Suppressor macrophage treated with lipopolysaccharide for 1 hour (primary cell): ENCODE measurements around the gene KCND1.

Source experiments
- DNase-seq, 3 donors: peaks; one replicate each; pipeline ENCODE4 v3.0.0-alpha.2; 2020 to 2022

Gene KCND1

DNA sequence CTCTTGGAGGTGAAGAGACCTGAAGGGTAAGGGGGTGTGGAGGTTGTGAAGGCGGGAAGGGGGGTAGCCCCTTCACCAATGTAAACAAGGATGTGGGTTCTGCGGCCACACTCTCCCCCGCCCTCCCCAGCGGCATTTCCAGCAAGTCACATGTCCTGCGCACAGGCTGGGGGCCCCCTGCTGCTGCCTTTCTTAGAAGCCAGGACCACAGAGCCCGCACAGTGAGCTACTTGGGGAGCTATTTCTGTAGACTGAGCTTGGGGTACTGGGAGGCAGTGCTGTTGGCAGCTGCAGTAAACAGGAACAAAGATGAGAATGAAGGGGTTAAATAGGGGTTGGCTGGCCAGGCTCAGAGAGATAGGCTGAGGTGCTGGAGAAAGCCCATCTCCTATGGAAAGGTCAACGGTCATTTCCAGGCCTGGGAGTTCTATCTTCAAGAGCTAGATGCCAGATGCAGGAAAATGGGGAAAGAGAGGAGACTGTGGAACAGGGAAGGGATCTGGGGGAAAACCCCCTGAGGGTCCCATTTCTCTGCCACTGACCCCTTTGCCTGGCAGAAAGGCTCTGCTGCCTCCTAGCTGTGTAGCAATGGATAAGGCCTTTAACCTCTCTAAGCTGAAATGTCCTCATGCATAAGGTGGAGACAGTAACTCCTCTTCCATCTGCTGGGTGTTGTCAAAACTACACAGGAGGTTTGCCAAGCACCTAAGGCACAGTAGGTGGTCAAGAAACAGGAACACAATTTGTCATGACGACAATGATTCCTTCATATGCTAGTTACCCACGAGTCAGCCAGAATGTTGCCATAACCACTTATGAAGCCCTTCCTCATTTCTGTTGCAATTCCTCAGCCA lies 34.4 kb downstream of the KCND1 start:
- DNase-seq = peak; percentile 76 to 85 (median 81)

DNA sequence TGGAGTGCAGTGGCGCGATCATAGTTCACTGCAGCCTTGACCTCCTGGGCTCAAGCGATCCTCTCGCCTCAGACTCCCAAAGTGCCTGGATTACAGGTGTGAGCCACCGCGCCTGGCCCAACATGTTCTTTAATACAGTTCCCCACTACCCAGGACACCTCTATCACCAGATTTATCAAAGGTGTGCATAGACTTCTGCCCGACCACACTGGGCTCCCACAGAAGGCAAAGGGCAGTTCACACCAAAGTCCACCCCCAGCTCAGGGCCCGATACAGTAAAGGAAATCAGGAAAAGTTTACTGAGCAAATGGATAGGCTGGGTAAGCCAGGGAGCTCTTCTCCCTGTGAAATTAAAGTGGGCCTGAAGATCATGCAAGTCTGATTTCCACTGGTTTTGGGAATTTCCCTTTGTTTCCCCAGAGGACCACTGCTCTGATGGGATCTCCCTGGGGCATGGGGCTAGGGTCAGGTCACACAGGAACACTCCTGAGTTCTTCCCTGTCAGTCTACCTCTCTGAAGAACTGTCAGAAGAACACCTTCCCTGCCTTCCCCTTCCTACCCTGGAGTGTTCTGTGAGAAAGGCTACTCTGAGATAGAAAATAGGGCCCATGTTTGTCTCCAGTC lies 35.1 kb downstream of the KCND1 start:
- peak; percentile 32 to 62 (median 54) for DNase-seq

DNA sequence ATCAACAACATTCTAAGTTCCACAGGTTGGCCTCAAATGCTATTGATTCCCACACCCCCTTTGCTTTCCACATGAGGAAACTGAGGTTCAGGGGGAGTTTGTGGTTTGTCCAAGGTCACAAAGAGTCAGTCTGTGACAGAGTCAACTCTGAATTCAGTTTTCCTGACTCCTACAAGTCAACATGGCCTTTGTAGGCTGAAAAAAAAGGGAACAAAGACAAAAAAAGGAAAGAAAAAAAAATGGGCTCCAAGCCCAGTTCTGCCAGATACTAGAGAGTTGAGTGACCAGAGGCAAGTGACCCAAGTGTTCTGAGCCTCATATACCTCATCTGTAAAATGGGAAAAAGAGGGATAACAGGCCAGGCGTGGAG lies 36.4 kb downstream of the KCND1 start:
- peak; percentile 21 to 64 (median 37) for DNase-seq

DNA sequence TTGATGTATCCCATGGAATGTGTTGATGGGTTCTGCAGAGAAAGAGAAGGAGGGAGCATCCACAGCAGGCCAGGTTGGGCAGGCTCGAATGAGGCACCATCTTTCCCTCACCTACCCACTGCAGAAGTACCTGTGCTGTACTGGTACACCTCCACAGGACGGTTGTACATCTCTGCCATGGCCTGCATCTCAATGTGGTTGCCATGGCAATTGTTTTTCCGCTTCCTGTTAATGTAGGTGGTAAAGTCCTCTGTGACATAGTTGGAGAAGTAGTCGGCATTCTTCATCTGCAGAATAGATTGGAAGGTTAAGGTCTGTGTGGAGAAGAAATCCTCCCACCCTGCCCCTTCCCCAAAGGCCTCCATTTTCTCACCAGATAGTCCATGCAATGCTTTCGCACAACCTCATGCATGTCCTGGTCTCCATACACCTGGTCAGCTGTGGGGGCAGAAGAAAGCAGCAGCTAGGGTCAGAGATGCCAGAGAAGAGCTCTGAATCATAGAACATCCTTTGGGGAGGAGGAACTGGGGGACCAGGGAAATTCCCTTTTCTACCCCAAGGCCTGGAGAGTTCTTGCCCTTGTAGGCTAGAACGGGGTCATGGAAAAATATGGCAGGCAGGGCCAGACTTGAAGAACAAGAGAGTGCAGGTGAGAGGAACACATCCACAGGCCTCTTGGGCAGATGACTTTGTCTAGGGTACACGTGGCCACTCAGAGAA lies 36.9 kb downstream of the KCND1 start:
- DNase-seq = peak; percentile 53 to 70 (median 64)

DNA sequence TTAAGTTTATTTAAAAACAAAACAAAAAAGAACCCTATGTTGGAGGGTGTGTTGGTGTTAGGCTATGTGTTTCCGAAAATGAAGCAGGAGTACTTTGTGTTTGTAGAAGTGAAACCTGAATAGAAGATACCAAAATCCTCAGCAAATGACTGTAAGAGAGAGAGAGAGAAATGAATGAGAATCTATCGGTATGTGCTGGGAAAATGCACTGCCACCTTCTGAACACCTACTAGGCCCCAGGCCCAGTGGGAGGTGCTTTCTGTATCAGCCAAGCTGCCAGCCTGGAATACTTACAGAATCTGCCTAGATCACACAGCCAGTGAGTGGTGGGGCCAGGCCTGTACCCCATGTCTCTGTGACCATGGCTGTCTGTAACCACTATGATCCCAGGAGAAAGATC lies 37.9 kb downstream of the KCND1 start:
- DNase-seq = no peak

DNA sequence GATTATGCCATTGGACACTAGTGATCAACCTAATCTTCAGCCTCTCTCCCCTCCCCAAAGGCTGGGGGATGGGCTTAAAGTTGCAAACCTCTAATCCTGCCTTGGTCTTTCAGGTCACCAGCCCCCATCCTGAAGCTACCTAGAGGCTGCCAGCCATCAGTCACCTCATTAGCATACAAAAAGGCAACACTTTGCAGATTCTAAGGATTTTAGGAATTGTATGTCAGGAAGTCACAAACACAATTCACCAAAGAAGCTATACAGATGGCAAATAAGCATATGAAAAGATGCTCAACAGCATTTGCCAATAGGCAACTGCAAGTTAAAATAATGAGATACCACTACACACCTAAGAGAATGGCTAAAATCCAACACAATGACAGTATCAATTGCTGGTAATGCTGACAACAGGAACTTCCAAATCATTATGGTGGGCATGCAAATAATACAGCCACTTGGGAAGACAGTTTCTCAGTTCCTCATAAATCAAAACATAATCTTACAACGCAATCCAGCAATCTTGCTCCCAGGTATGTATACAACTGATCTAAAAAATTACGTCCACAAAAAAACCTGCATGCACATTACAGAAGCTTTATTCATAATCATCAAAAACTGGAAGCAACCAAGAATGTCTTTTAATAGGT lies 43.8 kb downstream of the KCND1 start:
- DNase-seq = no peak

DNA sequence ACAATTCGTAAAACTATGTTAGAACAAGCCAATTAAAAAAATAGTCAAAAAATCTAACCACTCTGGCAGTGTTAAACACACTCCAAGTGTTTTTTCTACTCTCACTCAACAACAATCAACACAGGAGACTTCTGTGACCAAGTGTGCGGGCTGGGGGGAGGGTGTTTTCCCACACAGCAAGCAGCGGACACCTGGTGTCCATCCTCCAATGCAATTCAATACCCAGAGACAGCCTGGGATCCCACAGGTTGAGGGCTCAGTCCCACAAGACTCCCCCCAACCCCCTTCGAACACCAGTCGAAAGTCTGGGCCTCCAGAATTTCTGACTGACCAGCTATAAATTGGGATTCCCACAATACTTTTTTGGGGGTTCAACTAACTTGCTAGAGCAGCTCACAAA lies 44.5 kb downstream of the KCND1 start:
- no peak for DNase-seq

DNA sequence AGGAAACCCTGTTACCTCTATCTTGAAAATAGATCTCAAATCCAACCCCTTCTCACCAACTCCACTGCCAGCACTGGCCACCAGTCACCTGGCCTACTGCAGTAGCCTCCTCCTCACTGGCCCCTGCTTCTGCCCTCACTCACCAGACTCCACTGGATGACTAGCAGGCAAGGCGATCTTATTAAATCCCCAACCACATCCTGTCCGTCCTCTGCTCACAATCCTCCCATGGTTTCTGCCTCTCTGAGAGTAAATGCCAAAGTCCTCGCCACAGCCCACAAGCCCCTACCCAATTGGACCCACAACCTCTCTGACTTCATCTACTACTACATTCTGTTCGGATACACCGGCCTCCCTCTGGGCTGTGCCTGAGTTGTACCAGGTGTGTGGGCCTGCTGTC lies 47.4 kb downstream of the KCND1 start:
- DNase-seq = no peak

DNA sequence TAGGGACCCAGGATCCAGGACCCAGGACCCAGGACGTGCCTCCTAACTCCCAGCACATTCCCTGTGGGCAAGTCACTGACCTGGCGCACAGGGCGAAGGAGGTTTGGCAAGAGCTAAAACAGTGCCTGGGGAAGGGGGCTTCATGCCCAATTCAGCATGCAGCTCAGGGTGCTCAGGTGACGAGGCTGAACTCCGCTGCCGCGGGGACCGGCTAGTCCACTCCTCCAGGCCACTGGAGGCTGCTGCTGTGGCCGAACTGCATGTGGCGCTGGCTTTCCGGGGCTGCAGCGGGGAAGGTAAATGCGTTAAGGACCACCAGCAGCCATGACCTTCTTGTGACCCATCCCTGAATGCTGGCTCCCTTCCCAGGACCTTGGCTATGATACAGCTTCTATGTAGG lies 47.9 kb downstream of the KCND1 start:
- no peak for DNase-seq

DNA sequence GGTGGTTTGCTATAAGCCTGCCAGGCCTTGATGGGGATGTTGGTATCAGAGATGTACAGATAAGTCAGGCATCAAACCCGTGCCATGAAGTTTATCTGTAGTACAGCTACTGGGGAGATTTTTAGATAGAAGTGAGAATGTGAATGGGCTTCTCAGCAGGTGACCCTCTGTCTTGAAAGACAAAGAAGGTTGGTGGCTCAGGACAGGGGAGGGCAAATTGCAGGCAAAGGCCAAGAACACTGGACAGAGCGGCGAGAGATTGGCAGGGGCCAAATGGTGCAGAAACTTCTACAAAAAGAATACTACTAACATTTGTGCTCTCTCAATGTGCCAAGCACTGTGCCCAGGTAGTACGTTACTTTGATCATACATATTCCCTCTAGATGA lies 50.9 kb downstream of the KCND1 start:
- DNase-seq = no peak

DNA sequence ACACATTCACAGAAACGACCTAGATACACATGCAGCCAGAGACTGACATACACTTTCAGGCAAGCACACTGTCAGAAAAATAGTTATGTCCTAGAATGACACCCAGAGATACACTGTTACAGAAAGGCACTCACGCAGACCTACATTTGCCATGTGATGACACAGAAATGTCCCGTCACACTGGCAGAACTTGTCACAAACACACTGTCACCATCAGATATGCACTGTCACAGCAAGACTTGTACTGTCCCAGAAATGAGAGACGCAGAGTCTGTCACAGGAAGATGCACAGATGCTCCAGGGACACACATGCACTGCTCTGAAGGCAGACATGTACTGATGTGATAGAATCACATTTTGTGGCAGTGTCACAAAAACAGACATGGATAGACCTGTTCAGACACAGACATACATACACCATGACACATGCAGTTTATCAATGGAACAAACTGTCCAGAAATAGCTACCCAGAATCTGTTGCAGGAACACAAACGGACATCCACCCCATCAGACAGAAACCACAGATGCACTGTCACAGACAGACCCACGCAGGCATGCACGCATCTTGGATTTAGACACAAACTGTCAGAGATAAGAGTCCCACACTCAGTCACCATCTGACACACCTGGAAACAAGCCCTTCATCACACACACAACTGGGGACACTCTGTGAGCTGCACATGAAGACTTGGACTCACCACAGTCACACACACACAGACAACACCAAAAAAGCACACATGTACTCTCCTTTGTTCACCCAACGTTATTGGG lies 51.5 kb downstream of the KCND1 start:
- no peak for DNase-seq

DNA sequence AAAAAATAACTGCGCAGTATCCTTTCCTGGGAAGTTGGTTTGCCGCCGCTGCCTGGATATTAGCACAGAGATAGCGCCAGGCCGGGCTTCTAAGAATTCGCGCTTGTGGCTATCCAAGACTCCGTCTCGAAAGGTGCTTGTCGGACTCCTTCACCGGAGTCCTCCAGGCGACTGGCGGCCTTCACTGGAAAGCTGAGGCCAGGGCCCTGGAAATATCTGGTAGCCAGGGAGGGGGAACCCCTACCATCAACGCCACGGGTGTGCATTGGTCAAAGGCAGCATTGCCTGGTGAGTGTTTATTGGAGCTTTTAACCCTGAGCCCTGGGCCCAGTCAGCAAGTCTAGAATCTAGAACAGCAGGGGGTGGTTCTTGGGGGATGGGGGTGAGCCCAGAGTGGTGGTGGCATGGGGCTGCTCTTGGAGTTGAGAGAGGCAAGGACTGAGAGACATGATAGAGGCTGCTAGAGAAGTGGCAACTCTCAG lies 52.2 kb downstream of the KCND1 start:
- peak in 2 of 3 donors; percentile 20 to 27 for DNase-seq

DNA sequence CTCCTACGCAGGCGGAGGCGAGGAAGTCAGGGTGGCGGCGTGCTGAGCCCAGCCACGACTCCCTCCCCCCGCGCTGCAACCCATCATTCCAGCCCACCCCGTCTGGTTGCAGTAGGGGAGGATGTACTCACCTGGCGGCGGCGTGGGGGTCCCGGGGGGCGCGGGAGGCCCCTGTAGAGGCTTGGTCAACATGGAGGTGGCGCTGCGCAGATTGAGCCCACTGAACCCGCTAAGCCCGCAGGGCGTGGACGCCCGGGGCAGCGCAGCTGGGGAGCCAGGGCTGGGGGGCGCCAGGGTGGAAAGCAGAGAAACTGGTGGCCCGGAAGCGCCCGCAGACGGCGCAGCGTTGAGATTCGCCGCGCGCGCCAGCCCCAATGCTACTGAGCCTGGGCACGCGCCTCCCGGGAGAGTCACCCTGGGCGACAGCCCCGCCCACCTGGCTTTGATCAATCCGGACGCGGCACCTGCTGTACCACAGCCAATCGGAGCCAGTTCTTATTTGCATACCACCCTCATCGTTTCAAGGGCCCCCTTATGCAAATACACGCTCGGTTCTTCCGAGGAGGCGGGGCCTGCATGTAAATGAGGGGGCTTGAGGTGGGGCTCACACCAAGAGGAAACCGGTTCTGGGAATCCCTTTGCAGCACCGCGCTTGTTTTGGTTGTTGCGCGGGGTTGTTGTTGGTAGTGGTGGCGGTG lies 52.9 kb downstream of the KCND1 start, which contains the start of gene PIM2:
Gene PIM2 (minus strand): TSS at position 382 of the 698 bp plus-strand sequence. CDS start 190 bp downstream, at position 192.
- peak; percentile 90 to 94 (median 94) for DNase-seq

DNA sequence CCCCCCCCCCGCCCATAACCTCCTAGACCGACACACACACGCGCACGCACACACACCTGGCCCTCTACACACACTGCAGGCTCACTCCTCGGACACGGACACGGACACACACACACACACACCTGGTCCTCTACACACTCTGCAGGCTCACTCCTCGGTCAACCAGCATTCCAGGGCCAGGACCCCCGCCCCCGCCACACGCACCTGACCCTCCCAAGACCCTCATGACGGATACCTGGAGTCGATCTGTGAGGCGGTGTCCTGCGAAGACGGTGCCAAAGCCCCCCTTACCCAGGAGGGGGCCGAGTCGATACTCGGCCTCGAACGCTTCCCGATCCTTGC lies 53.4 kb downstream of the KCND1 start:
- DNase-seq = peak in 1 of 3 donors; percentile 20

DNA sequence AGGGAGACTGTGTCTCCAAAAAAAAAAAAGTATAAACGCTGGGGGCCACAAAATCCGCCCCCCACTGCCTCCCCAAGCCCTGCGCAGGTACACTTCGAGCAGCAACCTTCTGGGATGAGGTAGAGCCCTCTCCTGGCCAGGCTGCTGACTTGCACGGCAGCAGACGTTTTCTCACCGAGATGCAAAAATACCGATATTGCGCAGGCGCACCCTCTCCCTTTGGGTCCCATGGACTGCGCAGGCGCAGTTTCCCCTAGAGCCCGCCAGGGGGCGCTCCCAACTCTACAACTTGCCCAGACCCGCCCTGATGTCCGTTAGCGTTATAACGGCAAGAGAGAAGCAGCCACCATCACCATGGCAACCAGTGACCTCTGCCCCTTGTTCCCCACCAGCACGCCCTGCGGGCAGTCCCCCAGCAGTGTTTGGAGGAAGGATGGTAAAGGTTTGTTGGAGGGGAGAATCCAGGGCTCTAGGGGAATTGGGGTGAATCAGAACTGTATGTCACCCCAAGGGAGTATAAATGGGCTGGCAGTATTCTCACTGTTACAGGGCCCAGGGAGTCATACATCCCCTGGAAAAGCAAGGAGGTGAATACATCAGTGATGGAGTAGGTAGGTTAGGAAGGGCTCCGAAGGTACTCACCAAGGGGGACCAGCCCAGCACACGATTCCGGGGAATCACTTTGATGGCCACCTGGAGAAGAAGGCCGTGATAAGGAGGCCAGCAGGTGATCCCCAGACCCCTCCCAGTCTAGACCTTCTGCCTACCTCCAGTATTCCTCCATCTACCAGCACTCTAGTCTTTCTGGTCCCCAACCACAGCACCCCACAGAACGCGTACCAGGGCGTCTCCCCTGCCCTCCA lies 54.3 kb downstream of the KCND1 start:
- peak; percentile 90 to 93 (median 91) for DNase-seq

DNA sequence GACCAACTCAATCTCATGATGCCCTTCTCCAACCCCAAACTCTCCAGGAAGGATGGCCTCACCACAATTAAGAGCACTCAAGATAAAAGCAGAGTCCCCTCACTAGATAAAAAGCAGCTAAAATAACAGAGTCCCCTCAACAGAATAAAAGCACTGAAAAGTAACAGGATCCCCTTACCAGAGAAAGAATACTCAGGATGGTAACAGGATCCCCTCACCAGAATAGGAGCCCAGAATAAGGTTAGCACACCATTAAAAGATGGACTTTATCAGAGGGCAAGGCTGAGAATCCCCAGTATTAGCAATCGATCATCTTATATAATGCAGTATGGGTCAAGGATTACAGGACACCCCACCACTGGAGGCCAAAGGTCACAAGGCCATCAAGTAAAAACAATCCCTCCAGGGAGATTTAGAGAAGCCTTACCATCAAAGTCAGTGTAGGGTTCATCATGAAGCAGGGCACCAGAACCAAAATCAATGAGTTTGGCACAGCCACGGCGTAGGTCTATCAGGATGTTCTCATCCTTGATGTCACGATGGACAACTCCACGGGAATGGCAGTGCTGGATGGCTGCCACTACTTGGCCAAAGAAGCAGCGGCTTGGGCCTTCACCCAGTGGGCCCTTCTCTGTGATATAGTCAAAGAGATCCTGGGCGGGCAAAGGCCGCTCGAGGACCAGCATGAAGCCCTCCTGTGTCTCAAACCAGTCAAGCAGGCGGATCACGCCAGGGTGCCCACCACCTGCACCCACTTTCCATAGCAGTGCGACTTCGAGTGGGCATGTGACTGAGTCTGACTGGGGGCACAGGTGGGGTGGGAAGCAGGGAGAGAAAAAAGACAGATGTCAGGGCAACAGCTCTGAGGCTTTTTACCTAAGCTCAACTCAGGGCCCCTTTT lies 56.8 kb downstream of the KCND1 start:
- no peak for DNase-seq

DNA sequence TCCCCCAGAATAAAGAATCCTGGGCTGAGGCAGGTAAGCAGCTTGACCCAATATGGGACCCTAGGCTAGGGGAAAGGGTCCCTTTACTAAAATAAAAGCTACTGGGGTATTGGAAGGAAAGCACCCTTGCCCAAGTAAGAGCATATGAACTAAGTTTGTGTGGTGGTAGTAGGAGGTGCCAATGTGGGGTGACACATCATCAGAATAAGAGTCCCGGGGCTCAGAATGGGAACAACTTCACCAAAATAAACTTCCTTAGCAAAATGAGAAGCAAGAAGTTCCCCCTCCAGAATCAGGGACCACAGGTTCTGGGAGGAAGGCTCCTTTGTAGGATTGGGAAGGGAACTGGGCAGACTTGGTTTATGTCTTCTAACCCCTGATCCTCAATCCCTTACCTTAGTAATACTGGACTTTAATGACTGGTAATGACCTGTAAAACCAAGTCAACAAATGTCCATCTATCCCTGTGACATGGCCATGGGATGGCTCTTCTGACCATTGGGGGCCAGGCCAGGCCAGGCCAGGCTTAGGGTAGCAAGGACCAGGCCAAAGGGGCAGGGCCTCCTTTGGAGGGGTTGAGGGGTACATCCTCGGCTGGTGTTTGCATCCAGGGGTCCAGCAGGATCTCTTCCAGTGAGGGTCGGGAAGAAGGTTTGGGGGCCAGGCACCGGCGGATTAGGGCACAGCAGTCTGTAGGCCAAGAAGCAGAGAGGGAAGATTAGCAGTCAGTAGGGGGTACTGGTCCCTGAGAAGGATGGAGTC lies 57.9 kb downstream of the KCND1 start:
- DNase-seq = peak; percentile 55 to 63 (median 59)

DNA sequence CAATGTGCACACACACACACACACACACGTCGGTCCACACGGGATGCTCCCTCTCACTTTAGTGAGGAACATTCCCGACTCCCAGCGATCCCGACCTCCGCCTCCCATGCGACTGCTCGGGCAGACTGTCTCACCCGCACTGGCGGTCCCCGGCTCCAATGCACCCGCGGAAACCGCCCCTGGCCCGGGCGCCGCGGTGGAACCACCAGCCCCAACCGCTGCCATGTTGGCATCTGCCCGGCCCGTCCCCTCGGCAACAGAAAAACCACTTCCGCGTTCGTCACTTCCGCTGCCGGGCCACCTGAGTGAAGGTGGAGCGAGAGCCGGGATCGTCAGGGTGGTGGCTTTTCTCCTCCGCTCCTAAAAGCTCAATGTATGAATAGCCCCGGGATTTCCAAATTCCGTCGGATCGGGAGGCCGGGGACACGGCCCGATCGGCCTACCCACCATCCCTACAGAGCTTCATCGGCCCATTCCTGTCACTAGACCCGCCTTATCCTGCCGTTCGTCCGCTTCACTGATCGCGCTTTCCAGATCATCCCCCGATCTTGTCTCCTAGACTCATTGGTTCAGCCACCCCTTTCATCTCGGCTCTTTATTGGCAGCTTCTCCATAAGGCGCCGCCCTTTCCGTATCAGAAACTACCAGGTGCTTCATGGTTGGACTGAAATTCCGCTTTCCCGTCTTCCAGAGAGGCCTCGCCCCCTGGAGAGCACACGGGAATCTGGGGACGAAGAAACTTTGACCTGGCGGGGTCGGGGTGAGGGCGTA lies 60.0 kb downstream of the KCND1 start, which contains the start of gene SLC35A2:
Gene SLC35A2 (minus strand): TSS at position 235 of the 771 bp plus-strand sequence. CDS start 10 bp downstream, at position 225.
- peak; percentile 66 to 78 (median 72) for DNase-seq
